A204.1 (cell line): ENCODE measurements around the gene CHKB.

Experiments
- FAIRE-seq: peaks from 2 replicates; lab custom pipeline; 2012; peaks lifted over from hg19 to GRCh38; lab: Jason Lieb, UNC

The CHKB gene

GRCh38 chr22:50572965-50573364, 9.7 kb downstream of the CHKB start:
- no peak for FAIRE-seq

DNA sequence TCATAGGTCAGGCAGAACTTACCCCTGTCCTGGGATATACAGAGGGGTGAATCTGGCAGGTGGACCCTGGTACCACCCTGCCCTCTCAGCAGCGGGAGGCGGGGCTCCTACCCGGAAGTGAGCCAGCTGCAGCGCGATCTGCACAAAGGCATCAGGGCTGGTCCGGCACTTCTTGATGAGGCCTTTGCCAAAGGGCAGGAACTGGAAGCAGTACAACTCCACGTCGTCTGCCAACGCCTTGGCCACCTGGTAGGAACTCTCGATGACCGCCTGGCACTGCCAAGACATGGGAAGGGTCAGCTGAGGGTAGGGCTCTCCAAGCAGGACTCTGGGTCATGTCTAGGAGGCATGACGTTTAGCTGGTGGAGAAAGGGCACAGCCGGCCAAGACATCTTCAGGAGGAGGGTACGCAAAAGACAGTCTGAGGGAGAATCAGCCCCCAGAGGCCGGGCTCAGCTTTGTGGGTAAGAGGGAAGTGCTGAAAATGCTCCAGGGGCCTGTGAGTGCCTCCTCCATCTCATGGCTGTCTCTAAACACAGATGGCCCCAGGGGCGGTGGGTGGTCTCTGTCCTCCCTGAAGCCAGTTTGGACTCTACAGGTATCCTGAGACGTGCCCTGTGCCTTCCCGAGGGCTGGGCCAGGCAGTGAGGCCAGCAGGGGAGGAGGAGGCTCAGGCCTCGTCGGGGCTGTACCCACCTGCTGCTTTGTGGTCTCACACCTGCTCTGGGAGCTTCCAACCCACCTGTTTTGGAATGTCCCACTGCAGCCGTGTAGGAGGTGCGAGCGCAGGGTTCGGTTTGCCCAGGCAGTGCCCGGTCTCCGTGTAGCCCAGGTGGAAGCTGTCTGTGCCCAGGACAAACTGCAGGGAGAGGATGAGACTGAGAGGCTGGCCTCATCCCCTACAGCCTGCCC, 11.1 kb downstream of the CHKB start:
- no peak for FAIRE-seq

GRCh38 chr22:50570861-50571260, 11.8 kb downstream of the CHKB start:
- no peak for FAIRE-seq

DNA sequence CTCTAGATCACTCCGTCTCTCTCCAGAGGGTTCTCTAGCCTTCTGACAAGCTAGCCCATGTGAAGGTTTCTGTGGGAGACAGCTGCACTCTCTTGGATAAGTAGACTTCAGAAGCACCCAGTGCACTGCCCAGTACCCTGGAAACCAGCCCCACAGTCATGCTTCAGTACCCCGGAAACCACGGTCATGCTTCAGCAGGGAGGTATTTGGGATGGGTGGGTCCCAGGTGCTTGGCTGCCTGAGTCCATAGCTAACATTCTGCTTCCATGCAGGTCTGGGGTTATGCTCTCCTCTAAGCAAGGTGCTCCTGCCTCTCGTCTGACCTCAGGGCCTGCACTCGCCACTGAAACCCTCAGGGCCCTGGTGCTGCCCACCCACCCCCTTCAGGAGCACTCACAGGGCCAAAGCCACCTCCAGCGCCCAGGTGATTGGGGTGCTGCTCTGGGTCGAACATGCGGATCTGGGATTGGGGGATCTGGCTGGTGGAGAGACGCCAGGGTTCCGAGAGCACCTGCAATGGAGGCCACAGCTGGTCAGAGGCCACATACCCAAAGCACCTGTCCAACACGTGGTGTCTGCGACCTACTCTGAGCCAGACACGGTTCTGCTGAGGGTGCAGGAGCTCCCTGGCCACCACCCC, 12.6 kb downstream of the CHKB start:
- no peak for FAIRE-seq

DNA sequence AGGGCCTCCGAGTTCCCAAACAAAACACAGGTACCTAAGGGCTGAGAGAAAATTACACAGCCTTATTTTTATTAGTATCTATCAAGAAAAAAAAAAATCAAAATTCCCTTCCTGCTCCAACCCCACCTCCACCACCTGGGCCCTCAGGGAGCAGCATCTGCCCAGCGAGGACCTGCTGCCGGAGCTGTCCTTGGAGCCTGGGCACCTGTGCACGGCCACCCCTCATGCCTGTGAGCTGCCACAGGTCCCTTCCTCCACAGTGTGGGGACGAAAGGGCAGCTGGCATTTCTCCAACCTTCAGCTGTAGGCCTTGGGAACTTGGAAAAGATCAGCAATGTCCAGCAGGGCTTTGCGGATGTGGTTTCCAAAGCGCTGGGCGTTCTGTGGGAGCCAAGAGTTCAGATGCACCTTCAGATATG, 13.6 kb downstream of the CHKB start:
- FAIRE-seq: no peak

DNA sequence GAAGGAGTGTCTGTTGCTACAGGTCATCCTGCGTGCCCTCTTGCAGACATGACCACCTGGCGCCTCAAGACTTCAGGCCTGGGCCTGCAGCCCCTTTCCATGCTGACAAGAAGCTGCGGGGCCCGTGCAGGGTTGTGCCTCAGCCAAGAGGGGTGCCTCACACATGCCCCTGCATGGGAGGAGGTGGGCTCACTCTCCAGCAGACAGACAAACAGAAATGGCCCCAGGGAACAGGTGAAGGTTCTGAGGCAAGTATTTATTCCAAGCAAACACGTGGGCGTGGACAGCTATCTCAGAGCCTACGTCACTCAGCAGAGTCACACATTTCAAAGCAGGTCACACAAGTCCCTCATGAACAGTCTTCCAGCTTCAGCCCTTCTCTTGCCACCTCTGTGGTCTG, 14.0 kb downstream of the CHKB start:
- FAIRE-seq: no peak

DNA sequence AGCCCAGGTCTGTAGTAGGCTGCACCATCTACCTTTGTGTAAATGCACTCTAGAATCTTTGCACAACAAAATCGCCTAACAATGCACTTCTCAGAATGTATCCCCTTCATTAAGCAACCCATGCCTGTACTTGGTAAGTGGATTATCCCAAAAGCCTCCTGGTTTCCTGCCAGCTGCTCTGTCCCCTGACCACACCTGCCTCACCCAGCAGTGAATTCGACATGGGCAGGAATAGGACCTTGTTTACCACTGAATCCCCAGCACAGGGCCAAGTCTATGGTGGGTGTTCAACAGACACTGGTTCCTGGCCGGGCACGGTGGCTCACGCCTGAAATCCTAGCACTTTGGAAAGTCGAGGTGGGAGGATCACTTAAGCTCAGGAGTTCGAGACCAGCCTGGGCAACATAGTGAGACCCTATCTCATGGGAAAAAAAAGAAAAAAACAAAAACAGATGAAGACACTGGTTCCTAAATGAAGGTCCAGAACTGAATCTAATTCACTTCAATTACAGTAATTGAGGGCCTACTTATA, 14.9 kb downstream of the CHKB start:
- FAIRE-seq: no peak

DNA sequence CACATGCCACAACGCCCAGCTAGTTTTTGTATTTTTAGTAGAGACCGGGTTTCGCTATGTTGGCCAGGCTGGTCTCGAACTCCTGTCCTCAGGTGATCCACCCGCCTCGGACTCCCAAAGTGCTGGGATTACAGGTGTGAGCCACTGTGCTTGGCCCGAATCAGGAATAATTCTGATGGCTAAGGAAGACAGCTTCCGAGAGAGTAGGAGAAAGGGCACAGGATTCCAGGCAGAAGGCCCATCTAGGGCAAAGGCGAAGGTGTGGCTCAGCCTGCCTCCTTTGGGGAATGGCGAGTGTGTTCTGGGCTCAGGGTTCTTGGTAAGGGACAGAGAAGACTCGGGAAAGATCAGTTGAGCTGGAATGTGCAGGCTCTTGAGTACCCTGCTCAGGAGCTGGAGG, 18.4 kb downstream of the CHKB start:
- no peak for FAIRE-seq

- FAIRE-seq: no peak
Measured at GRCh38 chr22:50563413-50564160, 19.1 kb downstream of the CHKB start.

GRCh38 chr22:50562523-50563412, 19.9 kb downstream of the CHKB start, which contains the start of gene SYCE3:
SYCE3 (minus strand) TSS chr22:50562919; CDS start chr22:50556405, 6,514 bp downstream.
- peak; percentile 58 for FAIRE-seq

- FAIRE-seq: no peak
Measured at GRCh38 chr22:50561401-50562358, 21.0 kb downstream of the CHKB start.

DNA sequence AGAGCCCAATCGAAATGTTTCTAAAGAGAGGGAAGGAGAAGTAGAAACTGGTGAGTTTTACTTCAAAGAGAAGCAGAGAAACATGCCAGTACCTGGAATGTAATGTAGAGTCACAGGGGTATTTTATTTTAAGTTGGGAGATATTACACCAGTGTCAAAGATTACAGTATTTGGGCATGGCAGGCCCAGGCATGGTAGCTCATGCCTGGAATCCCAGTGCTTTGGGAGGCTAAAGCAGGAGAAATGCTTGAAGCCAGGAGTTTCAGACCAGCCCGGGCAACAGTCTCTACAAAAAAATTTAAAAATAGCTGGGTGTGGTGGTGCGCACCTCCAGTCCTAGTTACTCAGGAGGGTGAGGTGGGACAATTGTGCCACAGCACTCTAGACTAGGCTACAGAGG, 22.6 kb downstream of the CHKB start:
- no peak for FAIRE-seq

DNA sequence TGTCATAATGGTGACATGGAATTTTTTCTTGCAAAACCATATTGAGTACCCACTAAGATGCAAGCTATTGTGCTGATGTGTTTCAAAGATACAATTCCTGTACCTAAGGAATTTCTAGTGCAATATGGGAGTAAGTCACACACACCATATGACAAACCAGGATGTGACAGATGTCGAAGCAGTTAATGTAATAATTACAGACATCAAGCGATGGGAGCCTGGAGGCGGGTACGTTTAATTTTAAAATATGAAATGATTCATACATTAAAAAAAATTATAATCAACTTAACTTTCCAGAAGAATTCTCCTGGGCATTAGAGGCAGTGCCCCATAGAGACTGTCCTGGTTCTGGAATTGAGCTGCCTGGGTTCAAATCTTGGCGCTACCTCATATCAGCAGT, 25.9 kb downstream of the CHKB start:
- FAIRE-seq: no peak

DNA sequence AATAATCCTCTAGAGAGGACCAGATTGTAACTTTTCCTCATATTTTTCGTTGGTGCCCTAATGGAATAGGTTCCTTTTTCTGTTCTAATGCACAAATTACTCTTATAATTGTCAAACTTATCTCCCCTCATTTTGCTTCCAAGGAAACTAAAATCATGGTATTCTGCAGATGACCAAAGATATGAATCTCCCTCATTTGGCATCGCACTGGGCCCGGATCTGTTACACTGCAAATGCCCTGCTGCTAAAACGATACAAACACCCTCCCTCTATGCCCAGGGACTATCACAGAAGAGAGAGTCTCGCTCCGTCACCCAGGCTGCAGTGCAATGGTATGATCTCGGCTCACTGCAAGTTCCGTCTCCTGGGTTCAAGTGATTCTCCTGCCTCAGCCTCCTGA, 29.3 kb downstream of the CHKB start:
- no peak for FAIRE-seq

DNA sequence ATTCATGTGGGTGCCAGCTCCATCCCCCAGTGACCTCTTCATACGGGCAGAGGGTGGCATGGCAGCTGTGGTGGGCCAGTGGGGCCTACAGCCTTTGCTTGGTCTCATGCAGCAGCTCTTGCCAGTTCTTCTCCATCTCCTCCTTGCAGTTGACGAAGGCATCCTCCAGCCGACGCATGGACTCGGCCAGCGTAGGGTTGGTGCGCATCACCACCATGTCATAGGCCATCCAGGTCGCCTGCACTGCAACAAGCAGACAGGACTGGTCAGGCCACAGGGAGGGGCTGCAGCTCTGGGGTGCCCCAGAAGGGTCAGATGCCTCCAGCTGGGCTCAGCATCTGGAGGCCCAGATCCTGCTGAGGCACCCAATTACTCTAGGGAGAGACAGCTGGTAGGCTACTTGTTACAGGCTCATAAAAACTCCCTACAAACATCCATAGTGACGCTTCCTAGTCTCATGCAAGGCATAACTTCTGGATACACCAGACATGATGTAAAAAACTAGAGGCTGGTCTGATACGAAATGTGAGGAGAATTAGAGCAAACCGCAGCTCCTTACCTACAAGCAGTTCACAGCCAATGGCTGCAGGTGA, 31.4 kb downstream of the CHKB start:
- FAIRE-seq: no peak

- FAIRE-seq: no peak
Measured at GRCh38 chr22:50550395-50550794, 32.3 kb downstream of the CHKB start.

GRCh38 chr22:50548921-50549790, 33.5 kb downstream of the CHKB start:
- no peak for FAIRE-seq

GRCh38 chr22:50548040-50548920, 34.4 kb downstream of the CHKB start:
- FAIRE-seq: no peak
